ENCODE data around the gene MED17. TPM values are rescaled to one million over a fixed set of nuclear protein-coding genes. Genes with fewer than 3 reads are reported as not detected.

MED17 gene
- total and polyA plus RNA-seq, 10 of the 15 experiments (the other 5 are each of a cell fraction or from before 2014, with no cell fraction given): 7.3 to 38.7 (median 28.3) TPM

GRCh38 chr11:93741094-93741881 is 42.8 kb upstream of the MED17 start, which contains the start of the genes C11orf54 and TAF1D:
C11orf54 (plus strand) TSS chr11:93741672; CDS start chr11:93747394, 5,722 bp downstream.
TAF1D (minus strand) TSS chr11:93741495; CDS start chr11:93739304, 2,191 bp downstream.
- Histone ChIP-seq H4K20me1 (ENCODE audit: control insufficient read depth, insufficient read depth) (no peaks in the 10 kb centered on the region), H3K4me3 (peak within 1 kb of the TSS; percentile 76), H3K27me3 (replicated peaks in 1 of 2; ENCODE audit: control insufficient read depth in 2 of 2, insufficient read depth in 2 of 2, low read length in 1 of 2) (no peaks in the 10 kb centered on the region), H3K9ac (ENCODE audit: control insufficient read depth, insufficient read depth, low read length) (peak within 1 kb of the TSS; percentile 100), H3K4me1 (ENCODE audit: control insufficient read depth, insufficient read depth, low read length) (no peaks in the 10 kb centered on the region; the same call in none of the 2 replicates), H3K4me2 (ENCODE audit: control insufficient read depth, insufficient read depth) (peak within 1 kb of the TSS; percentile 83), H3K9me3 (replicated peaks; ENCODE audit: control insufficient read depth, insufficient read depth, low read length) (no peaks in the 10 kb centered on the region), H3K36me3 (ENCODE audit: control insufficient read depth in 2 of 2, insufficient read depth in 2 of 2, low read length in 1 of 2) (peaks cover 0 to 13% of the 10 kb centered on the region in 2 experiments), H3K27ac (ENCODE audit: control insufficient read depth, insufficient read depth) (peak within 1 kb of the TSS; percentile 91), H2AFZ (ENCODE audit: control insufficient read depth, low read depth, low read length) (peak within 1 kb of the TSS; percentile 88), H3K79me2 (ENCODE audit: control insufficient read depth, insufficient read depth, low read length) (peaks cover 72% of the 10 kb centered on the region)
- ChIA-PET POLR2A (interaction anchor here (0.5 to 6.4 kb wide), 21 partner anchors 9 to 1490 kb away, joined by 3 to 85 read pairs (median 3); partner anchors contain the start of genes CEP295, MED17 and SESN3), CTCF (interaction anchor here (0.7 to 4.5 kb wide), 8 partner anchors 9 to 88 kb away, joined by 3 to 36 read pairs (median 4); partner anchors contain the start of genes CEP295 and MED17), RAD21 (ENCODE audit: unreplicated experiment) (interaction anchor here (0.7 to 4.1 kb wide), 8 partner anchors 11 to 652 kb away, joined by 3 to 40 read pairs (median 9); partner anchors contain the start of genes CEP295 and MED17), SMC1A (ENCODE audit: uncharacterized antibody, unreplicated experiment) (interaction anchor here (0.7 to 7.8 kb wide), 11 partner anchors 10 to 199 kb away, joined by 3 to 74 read pairs (median 3); partner anchors contain the start of genes CEP295 and MED17)
- DNase-seq (ENCODE audit: low read depth, low spot score) (peak; percentile 93), ATAC-seq (peak; percentile 85), FAIRE-seq (peak; percentile 90)
- TSS peak; percentile 73 for BruUV-seq (replicated peaks)
- WGBS (ENCODE audit: insufficient coverage, insufficient replicate concordance, low lambda C conversion rate, missing lambda C conversion rate): under 1% methylated on average over 64 of the region's 65 CpGs
- in situ Hi-C loops (cut with MboI) (no loop called here), intact Hi-C loops (cut with micrococcal nuclease; ENCODE audit: unreplicated experiment) (loop anchor here (1.0 to 5.0 kb wide), 2 partner anchors 43 to 199 kb away; partner anchors contain the start of genes MED17 and SMCO4)
- TF ChIP-seq RBBP5 (conservative IDR thresholded peaks at IDR 0.05) (no peak), PML (IDR thresholded peaks at IDR 0.05; ENCODE audit: low read length) (peak; percentile 99), NKRF (conservative IDR thresholded peaks at IDR 0.05) (peak; percentile 62), SIX5 (IDR thresholded peaks at IDR 0.05; ENCODE audit: low read depth, low read length, severe bottlenecking) (no peak), MEF2A (IDR thresholded peaks at IDR 0.05; ENCODE audit: insufficient read depth, low read depth, low read length) (peak; percentile 67; the same call in 1 of the 2 replicates), POLR2A (IDR thresholded peaks at IDR 0.05; ENCODE audit: low read depth, low read length) (peak; percentile 99), ZNF622 (IDR thresholded peaks at IDR 0.05) (no peak), SPI1 (IDR thresholded peaks at IDR 0.05; ENCODE audit: borderline replicate concordance, insufficient read depth, low read depth, low read length) (no peak), SP1 (IDR thresholded peaks at IDR 0.05; ENCODE audit: low read depth, low read length) (peak; percentile 6), GABPA (IDR thresholded peaks at IDR 0.05; ENCODE audit: low read depth) (peak; percentile 37; the same call in 1 of the 2 replicates), WRNIP1 (IDR thresholded peaks at IDR 0.05; ENCODE audit: borderline replicate concordance, low read depth, low read length) (no peak), RUNX3 (IDR thresholded peaks at IDR 0.05; ENCODE audit: low read length) (peak; percentile 5), LARP7 (IDR thresholded peaks at IDR 0.05) (peak; percentile 76; the same call in 1 of the 2 replicates), FOXM1 (IDR thresholded peaks at IDR 0.05; ENCODE audit: low read depth, low read length) (peak; percentile 63), SIN3A (IDR thresholded peaks at IDR 0.05; ENCODE audit: low read depth, low read length) (peak; percentile 73), GATAD2B (conservative IDR thresholded peaks at IDR 0.05; ENCODE audit: low read depth) (peak; percentile 57), JUNB (IDR thresholded peaks at IDR 0.05) (no peak; the same call in 1 of the 2 replicates), ZSCAN29 (IDR thresholded peaks at IDR 0.05) (no peak), CREB1 (IDR thresholded peaks at IDR 0.05; ENCODE audit: low read depth) (peak; percentile 87), RFX5 (IDR thresholded peaks at IDR 0.05; ENCODE audit: low read depth, low read length) (peak; percentile 36; the same call in 1 of the 2 replicates), PAX5 (IDR thresholded peaks at IDR 0.05; ENCODE audit: borderline replicate concordance, low read depth, low read length) (no peak), CBX3 (IDR thresholded peaks at IDR 0.05; ENCODE audit: borderline replicate concordance, low read depth) (no peak), TCF3 (IDR thresholded peaks at IDR 0.05; ENCODE audit: borderline replicate concordance, insufficient read depth, low read depth, low read length) (0 out of 2 replicates have a peak, but pooled peaks have one; percentile 25), NFXL1 (IDR thresholded peaks at IDR 0.05; ENCODE audit: borderline replicate concordance) (no peak)

Data from GM12878 (cell line).